Glutamatergic neuron (in vitro differentiated cells): ENCODE results near the gene ZNF17. TPM values are rescaled to one million over a fixed set of nuclear protein-coding genes. Genes with fewer than 3 reads are reported as not detected.

Source experiments
- DNase-seq: peaks from one replicate; pipeline ENCODE4 v3.0.0; 2022
- H3K27ac Mint-ChIP-seq: one replicate; pipeline ENCODE4 v1.8.0; 2020; ENCODE audit warnings: mild to moderate bottlenecking, mixed read lengths, inconsistent platforms; ENCODE audit not compliant: unreplicated experiment
- H3K27me3 Mint-ChIP-seq: one replicate; pipeline ENCODE4 v1.8.0; 2020; ENCODE audit warnings: mild to moderate bottlenecking, moderate library complexity, mixed read lengths, inconsistent platforms; ENCODE audit not compliant: unreplicated experiment
- H3K36me3 Mint-ChIP-seq: one replicate; pipeline ENCODE4 v1.8.0; 2020; ENCODE audit warnings: mild to moderate bottlenecking, mixed read lengths, inconsistent platforms; ENCODE audit not compliant: unreplicated experiment
- H3K4me1 Mint-ChIP-seq: one replicate; pipeline ENCODE4 v1.8.0; 2020; ENCODE audit warnings: mild to moderate bottlenecking, low read depth, mixed read lengths, inconsistent platforms; ENCODE audit not compliant: unreplicated experiment
- H3K4me3 Mint-ChIP-seq: one replicate; pipeline ENCODE4 v1.8.0; 2020; ENCODE audit warnings: mild to moderate bottlenecking, mixed read lengths, inconsistent platforms; ENCODE audit not compliant: unreplicated experiment
- H3K9me3 Mint-ChIP-seq: one replicate; pipeline ENCODE4 v1.8.0; 2020; ENCODE audit warnings: mild to moderate bottlenecking, moderate library complexity, mixed read lengths, inconsistent platforms; ENCODE audit not compliant: unreplicated experiment
- total RNA-seq: library from RNA; stranded (reverse); fragmentation: NEBNext Ultra II Directional; extraction: Animal tissue kit (Norgen Biotek cat#: 25700); gene quantifications from one replicate; pipeline ENCODE4 v1.2.1, GENCODE V29; 2021; ENCODE audit not compliant: unreplicated experiment
- TF ChIP-seq, protein P1 (sequence below): fragments of 200-600 bp; sonication (generic); IDR thresholded peaks from one replicate; pipeline ENCODE4 v1.5.0; 2021; ENCODE audit not compliant: partially characterized antibody, unreplicated experiment

The ZNF17 gene
- total RNA-seq, 1 donor from 2014 or later: 21.5 TPM

DNA sequence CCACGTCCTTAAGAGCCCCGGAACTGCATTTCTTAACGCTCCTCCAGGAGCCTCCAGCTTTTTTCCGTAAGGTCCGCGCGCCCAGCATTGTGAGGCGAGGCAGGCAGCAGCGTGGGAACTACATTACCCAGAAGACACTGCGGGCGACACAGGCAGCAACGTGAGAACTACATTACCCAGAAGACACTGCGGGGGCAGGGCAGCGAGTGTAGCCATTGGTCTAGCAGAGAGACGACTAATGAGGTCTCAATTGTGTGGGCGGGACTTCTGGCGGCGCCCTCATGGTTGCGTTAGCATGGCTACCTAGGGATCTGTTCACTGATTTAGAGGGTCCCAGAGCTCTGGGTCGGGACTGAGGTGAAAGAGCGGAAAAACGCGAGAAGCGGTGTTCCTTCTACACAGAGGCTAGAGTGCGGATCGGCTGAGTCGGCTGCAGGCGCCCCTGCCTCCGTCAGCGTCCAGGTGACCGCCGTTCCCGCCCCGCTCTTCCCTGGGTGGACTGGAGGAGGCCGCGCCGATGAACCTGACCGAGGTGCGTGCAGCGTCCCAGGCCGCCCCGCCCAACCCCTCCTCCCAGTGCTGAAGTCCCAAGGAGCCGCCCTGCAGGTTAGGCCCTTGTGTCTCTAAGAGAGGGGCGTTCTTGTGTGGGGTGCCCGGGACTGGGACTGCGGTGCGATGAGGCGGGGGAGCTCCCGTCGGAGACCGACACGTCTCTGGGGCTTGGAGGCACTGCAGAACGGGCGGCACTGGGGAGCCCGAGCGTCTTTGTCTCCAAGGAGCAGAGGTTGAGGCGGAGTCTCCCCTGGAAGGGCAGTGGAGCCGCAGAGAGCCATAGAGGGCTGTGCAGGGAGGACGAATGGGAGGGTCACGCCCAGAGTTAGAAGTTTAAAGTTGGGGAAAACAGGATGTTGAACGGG lies 24.4 kb downstream of the ZNF17 start, which contains the start of gene ZNF749:
ZNF749 (plus strand) TSS at position 264 of the 917 bp plus-strand sequence; CDS start at position 518, 254 bp downstream.
- peaks cover 12% of the 10 kb centered on the region for H3K9me3 Mint-ChIP-seq
- H3K36me3 Mint-ChIP-seq: peaks cover 20% of the 10 kb centered on the region
- TF ChIP-seq, protein P1, sequence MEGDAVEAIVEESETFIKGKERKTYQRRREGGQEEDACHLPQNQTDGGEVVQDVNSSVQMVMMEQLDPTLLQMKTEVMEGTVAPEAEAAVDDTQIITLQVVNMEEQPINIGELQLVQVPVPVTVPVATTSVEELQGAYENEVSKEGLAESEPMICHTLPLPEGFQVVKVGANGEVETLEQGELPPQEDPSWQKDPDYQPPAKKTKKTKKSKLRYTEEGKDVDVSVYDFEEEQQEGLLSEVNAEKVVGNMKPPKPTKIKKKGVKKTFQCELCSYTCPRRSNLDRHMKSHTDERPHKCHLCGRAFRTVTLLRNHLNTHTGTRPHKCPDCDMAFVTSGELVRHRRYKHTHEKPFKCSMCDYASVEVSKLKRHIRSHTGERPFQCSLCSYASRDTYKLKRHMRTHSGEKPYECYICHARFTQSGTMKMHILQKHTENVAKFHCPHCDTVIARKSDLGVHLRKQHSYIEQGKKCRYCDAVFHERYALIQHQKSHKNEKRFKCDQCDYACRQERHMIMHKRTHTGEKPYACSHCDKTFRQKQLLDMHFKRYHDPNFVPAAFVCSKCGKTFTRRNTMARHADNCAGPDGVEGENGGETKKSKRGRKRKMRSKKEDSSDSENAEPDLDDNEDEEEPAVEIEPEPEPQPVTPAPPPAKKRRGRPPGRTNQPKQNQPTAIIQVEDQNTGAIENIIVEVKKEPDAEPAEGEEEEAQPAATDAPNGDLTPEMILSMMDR: no peak
- peaks cover 8% of the 10 kb centered on the region for H3K27me3 Mint-ChIP-seq
- H3K4me3 Mint-ChIP-seq: peak within 1 kb of the TSS; percentile 92
- H3K27ac Mint-ChIP-seq: peak within 1 kb of the TSS; percentile 94
- peaks cover 12% of the 10 kb centered on the region for H3K4me1 Mint-ChIP-seq
- peak; percentile 96 for DNase-seq

DNA sequence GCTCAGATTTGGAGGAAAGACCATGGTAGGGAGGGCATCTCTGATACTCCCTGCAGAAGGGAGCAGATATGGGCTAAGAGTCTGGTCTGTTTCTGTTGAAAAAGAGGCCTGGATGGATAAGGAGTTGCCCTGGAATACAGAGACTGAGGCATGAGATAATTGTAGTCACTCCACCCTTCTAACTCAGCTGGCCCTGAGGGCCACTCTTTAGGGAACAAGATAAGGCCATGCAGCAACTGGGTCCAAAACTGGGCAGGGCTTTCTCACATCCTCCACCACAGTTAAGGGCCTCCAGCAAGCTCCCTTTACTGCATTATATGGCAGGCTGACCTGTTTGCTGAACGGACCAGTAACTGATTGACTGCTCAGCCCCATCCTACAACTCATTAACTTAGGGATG lies 25.5 kb downstream of the ZNF17 start:
- H3K27me3 Mint-ChIP-seq: peaks cover 11% of the 10 kb centered on the region
- peak overlapping the region; percentile 94 for H3K27ac Mint-ChIP-seq
- H3K36me3 Mint-ChIP-seq: peaks cover 20% of the 10 kb centered on the region
- H3K4me1 Mint-ChIP-seq: peaks cover 12% of the 10 kb centered on the region
- peaks cover 15% of the 10 kb centered on the region for H3K9me3 Mint-ChIP-seq
- TF ChIP-seq, protein P1: no peak
- no peak for DNase-seq
- H3K4me3 Mint-ChIP-seq: peak overlapping the region; percentile 92

DNA sequence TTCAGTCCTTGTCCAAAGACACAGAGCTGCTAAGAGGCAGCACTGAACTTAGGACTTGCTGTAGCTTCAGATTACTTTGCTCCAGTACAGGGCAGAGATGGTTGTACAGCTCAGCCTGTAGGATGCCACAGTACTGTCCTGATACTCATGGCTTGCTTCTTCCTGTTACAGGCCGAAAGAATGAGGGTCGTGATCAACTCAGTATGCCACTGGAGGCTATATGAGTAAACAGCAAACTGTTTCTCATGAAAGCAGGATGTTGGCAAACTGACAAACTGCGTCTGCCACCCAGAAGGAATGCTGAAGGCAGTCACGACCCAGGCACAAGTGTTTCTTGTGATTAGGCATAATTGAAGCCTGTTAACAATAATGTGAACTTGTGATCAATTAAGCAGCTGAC lies 27.0 kb downstream of the ZNF17 start:
- peaks cover 15% of the 10 kb centered on the region for H3K9me3 Mint-ChIP-seq
- H3K4me3 Mint-ChIP-seq: no peak overlapping the region
- peaks cover 11% of the 10 kb centered on the region for H3K27me3 Mint-ChIP-seq
- H3K36me3 Mint-ChIP-seq: peaks cover 20% of the 10 kb centered on the region
- H3K4me1 Mint-ChIP-seq: peaks cover 12% of the 10 kb centered on the region
- TF ChIP-seq, protein P1: no peak
- DNase-seq: no peak
- no peak overlapping the region for H3K27ac Mint-ChIP-seq

DNA sequence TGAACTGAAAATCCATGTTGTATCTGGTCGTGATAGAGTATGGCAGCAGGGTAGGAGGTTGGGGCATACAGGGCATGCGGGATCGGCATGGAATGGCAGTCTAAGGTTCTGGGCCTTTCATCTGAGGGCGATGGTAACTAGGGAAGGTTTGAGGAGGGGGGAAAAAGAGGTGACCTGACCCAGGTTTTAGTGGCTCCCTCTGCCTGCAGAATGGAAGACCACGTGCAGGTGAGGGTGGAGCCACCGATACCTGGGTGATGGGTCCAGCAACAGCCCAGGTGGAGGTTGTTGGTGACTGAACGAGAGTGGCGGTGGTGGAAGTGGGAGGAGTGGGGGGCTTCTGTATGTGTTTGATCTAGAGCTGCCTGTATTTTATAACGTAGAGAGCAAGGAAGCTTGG lies 28.0 kb downstream of the ZNF17 start:
- Mint-ChIP-seq H3K9me3 (peaks cover 15% of the 10 kb centered on the region), H3K4me1 (peaks cover 12% of the 10 kb centered on the region), H3K36me3 (peaks cover 18% of the 10 kb centered on the region), H3K27me3 (peaks cover 11% of the 10 kb centered on the region), H3K27ac (peak overlapping the region; percentile 3), H3K4me3 (no peak overlapping the region)
- DNase-seq: no peak
- TF ChIP-seq, protein P1: no peak

DNA sequence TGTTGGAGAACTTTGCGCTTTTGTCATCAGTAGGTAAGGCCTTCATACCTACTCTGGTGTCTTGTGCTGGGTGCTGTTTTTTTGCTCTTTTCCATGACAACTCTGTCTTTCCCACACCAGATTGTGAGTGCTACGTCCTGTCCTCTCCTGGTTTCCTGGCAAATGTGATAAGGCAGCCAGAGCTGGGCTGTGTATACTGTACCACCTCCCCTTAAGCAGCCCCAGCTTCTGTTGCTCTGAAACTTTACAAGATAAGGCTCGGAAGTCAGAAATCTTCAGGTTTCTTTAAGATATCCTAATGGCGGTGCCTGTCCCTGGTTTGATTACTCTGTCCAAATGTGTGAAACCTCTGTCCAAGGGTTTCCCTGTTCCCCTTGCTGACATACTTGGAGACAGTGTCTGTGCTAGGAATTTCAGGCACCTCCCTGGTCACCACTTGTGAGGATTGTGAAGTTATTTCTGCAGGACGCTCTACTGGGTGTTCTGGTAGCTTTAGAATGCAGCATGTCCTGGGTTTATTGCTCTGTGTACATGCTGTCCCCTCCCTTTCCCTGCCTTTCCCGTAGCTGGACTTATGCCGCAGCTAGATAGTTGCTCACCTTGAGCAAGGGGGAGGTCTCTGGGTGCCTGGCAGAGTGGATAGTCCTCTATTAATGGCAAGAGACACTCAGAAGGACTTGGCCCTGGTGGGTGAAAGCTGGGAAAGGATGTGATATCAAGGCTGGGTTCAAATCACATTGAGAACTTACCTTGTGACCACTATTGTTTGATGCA lies 31.2 kb downstream of the ZNF17 start:
- H3K27me3 Mint-ChIP-seq: peaks cover 6% of the 10 kb centered on the region
- H3K36me3 Mint-ChIP-seq: peaks cover 16% of the 10 kb centered on the region
- H3K4me3 Mint-ChIP-seq: no peak overlapping the region
- peaks cover 5% of the 10 kb centered on the region for H3K9me3 Mint-ChIP-seq
- peaks cover 2% of the 10 kb centered on the region for H3K4me1 Mint-ChIP-seq
- no peak overlapping the region for H3K27ac Mint-ChIP-seq
- no peak for DNase-seq
- TF ChIP-seq, protein P1: no peak
